Stimulated activated effector memory CD8-positive, alpha-beta T cell treated with anti-CD3 and anti-CD28 coated beads, Interleukin-12 subunit alpha, Interleukin-12 subunit beta, amount 100 ng/mL, for 72 hours (primary cell): ENCODE measurements around the gene MAMDC4.

ENCODE experiments used
- ATAC-seq: fragments of 150-1000 bp; cut with Tn5 transposase; 2 replicates; pipeline ENCODE4 v1.10.0; 2021
- DNase-seq, 2 donors: peaks; one replicate each; pipeline ENCODE4 v3.0.0; 2021 to 2022; ENCODE audit warnings: low spot score in 2 of 2
- H3K27ac Mint-ChIP-seq: one replicate; pipeline ENCODE4 v1.8.0; 2022; ENCODE audit warnings: mild to moderate bottlenecking, mixed read lengths
- H3K36me3 Mint-ChIP-seq: one replicate; pipeline ENCODE4 v1.8.0; 2022; ENCODE audit warnings: mild to moderate bottlenecking, mixed read lengths
- H3K4me1 Mint-ChIP-seq: one replicate; pipeline ENCODE4 v1.8.0; 2022; ENCODE audit warnings: mixed read lengths
- H3K4me3 Mint-ChIP-seq: one replicate; pipeline ENCODE4 v1.8.0; 2022; ENCODE audit warnings: mild to moderate bottlenecking, mixed read lengths
- H3K9me3 Mint-ChIP-seq: one replicate; pipeline ENCODE4 v1.8.0; 2022; ENCODE audit warnings: mixed read lengths

MAMDC4 gene

DNA sequence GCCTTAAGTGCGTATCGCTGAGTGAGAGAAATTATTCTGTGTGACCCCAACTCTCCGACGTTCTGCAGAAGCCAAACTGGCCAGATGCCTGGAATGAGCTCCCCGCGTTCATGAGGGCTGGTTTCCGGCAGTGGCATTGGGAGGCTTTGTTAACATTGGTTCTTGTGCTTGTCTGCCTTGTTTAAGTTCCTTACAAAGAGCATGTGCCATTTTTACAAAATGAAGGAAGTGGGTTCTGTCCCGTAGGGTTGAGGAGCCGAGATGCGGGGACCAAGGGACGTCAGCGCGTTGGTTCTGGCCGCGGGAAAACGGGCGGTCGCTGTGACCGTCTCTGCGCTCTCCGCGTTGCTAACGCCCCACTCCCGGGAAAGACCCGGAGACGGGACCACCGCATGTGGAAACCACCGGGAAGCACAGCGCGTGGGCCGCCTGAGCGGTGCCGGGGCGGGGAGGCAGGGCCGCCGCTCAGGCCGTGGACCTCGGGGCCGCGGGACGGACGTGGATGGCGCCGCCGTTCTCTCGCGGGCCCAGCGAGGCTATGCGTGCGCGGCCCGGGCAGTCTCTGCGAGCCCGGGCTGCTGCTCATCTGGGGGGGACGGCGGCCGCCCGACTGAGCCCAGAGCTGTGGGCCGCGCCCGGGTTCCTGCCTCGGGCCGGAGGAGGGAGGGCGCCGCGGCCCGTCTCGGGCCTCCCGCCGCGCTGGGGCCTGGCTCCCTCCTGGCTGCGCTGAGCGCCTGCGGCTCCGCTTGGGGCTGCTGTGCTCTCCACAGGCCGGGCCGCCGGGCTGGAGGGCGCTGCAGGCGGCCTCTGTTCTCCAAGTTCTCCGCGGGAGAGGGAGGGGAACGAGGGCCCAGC, 30.9 kb upstream of the MAMDC4 start:
- peaks cover 6% of the 10 kb centered on the region for H3K4me1 Mint-ChIP-seq
- H3K9me3 Mint-ChIP-seq: no peaks in the 10 kb centered on the region
- H3K4me3 Mint-ChIP-seq: no peak overlapping the region
- DNase-seq: no peak
- no peak overlapping the region for H3K27ac Mint-ChIP-seq
- ATAC-seq: no peak
- peaks cover 52% of the 10 kb centered on the region for H3K36me3 Mint-ChIP-seq

DNA sequence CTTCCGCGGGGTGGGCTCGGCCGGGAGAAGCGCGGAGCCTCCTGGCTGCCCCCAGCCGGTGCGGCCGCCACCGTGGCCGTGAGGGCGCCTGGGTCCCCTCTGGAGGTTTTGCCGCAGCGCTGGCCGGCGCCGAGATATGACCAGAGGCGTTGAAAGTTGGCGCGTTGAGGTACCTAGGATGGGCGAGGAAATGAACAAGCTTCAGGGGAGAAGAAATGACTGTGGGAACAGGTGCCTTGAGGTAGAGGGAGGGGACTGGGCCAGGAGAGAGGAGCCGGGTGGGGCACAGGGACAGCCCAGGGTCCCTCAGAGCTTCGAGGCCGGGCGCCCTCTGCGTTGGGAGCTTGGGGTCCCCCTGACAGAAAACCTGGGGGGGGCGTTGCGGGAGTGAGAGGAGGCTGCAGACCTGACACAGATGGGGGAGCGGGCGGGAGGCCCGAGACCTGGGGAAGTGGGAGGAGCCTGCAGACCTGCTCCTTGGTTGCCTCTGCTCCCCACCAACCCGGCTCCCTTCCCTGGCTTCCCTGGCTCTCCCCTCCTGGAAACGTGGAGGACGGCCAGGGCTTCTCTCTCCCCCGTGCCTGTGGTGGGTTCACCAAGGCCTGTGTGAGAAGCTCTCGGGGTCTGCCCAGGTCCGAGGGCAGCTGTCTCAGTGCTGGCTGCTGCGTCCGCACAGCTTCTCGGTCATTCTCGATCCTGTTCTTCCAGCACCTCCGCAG, 30.2 kb upstream of the MAMDC4 start:
- Mint-ChIP-seq H3K4me3 (no peak overlapping the region), H3K27ac (no peak overlapping the region), H3K36me3 (peaks cover 47% of the 10 kb centered on the region), H3K9me3 (no peaks in the 10 kb centered on the region), H3K4me1 (peaks cover 6% of the 10 kb centered on the region)
- ATAC-seq (no peak), DNase-seq (no peak)

DNA sequence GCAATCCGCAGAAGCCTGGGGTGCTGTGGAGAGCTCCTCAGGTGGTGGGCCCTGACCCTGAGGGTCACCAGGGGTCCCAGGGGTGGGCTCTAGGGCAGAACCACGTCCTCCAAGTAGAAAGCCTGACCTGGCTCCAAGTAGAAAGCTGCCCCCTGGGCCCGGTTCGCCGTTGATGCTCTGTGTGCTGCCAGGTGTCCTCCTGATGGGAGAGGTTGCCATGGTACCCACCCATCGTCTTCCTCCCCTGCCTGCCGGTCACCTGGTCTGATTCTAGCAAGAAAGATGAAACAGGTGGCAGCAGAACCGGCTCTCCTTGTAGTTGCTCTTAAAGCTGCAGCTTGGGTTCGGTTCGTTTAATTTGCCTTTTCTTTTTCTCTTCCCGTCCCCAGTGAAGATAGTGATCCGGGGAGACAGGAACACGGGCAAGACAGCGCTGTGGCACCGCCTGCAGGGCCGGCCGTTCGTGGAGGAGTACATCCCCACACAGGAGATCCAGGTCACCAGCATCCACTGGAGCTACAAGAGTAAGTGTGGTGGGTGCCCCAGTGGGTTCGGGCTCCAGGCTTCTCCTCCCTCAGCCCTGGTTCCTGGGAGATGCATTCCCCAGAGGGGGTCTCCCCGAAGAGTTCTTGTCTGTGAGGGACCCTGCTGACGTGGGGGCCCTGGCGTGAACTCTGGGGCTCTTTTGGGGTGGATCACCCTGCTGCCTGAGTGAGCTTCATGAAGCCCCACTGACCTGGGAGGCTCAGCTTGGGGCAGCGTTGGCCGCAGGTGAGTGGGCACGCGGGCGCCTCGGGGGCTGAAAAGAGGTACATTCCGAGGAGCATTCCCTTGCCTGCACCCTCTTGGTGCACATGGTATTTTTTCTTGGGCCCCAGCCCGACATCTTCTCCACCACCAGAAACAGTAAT, 28.8 kb upstream of the MAMDC4 start:
- Mint-ChIP-seq H3K36me3 (peaks cover 42% of the 10 kb centered on the region), H3K9me3 (no peaks in the 10 kb centered on the region), H3K27ac (no peak overlapping the region), H3K4me3 (no peak overlapping the region), H3K4me1 (peaks cover 6% of the 10 kb centered on the region)
- DNase-seq (no peak), ATAC-seq (no peak)

DNA sequence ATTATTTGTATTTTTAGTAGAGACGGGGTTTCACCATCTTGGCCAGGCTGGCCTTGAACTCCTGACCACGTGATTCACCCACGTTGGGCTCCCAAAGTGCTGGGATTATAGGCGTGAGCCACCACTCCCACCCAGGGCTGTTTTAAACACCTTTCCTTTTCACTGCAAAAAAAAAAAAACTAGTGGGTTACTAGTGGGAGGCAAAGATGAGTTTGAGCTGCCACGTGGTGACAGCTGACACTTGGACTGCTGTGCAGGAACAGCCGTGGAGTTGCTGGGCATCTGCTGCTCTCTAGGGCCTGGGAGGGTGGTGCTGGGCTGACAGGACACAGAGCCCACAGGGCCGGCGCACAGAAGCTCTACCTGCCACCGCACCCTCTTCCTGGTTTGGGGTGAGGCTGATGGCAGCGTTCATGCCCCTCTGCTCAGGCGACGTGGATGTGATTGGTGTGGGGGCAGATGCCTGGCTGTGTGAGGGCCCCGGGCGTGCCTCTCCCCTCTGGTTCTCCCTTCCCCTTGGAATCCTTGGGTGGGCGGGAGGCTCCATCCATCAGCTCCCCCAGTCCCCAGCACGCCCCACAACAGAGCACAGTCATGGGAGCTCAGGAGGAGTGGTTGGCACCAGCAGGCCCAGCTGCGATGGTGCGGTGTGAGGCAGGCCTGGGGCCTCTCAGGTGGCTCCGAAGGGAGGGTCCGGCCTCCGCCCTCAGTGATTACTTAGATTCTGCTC, 27.5 kb upstream of the MAMDC4 start:
- no peak overlapping the region for H3K4me3 Mint-ChIP-seq
- H3K9me3 Mint-ChIP-seq: no peaks in the 10 kb centered on the region
- ATAC-seq (no peak), DNase-seq (no peak)
- peaks cover 43% of the 10 kb centered on the region for H3K36me3 Mint-ChIP-seq
- no peak overlapping the region for H3K27ac Mint-ChIP-seq
- H3K4me1 Mint-ChIP-seq: peaks cover 6% of the 10 kb centered on the region

DNA sequence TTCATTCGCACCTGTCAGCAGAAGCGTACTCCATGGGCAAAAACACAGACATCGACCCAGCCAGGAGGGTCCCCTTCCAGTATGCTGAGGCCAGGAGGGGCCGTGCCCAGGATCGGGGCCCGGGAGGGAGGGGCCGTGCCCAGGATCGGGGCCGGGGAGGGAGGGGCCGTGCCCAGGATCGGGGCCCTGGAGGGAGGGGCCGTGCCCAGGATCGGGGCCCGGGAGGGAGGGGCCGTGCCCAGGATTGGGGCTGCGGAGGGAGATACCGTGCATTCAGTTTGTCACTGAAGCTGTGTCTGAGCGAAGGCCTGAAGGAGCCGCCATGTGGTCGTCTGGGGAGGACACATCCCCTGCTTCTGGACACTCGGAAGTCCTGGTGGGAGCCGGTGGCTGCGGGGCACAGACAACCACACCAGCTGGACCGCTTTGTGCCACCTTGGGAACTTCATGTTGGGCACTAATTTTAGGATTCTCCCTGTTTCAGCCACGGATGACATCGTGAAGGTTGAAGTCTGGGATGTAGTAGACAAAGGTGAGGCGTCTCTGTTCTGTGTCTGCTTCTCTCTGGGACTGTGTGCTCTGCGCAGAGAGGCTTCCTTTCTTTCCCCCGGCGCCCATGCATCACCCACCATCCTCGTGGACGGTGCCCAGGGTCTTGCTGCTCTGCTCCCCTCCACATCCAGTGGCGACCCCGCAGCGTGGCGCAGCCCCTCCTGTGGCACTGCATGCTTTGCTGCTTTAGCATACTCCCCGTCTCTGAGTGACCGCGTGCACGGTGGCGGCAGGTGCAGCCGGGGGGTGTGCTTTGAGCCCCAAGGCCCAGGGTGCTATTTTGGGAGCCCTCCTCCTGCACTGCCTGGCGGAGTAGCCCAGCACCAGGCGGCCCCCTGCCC, 26.6 kb upstream of the MAMDC4 start:
- H3K4me3 Mint-ChIP-seq: no peak overlapping the region
- H3K36me3 Mint-ChIP-seq: peaks cover 42% of the 10 kb centered on the region
- no peak for DNase-seq
- H3K27ac Mint-ChIP-seq: no peak overlapping the region
- no peak for ATAC-seq
- H3K9me3 Mint-ChIP-seq: no peaks in the 10 kb centered on the region
- H3K4me1 Mint-ChIP-seq: peaks cover 6% of the 10 kb centered on the region

DNA sequence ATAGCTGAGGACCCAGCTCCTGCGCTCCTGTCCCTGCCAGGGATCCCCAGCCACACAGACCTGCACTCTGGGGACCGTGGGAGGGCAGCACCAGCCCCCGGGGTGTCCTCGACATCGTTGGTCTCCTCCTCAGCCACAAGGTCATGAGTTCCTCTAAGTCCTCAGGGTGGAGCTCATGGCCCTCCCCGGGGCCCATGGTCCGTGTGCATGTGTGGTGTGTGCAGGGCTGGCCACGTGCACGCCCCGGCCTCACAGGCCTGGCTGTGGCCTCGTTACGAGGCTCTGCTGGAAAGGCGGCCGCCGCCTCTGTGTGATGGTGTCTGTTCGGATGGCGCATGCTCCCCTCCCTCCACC, 26.0 kb upstream of the MAMDC4 start:
- Mint-ChIP-seq H3K27ac (no peak overlapping the region), H3K36me3 (peaks cover 46% of the 10 kb centered on the region), H3K4me3 (no peak overlapping the region), H3K4me1 (peaks cover under 1% of the 10 kb centered on the region), H3K9me3 (no peaks in the 10 kb centered on the region)
- ATAC-seq (no peak), DNase-seq (no peak)

DNA sequence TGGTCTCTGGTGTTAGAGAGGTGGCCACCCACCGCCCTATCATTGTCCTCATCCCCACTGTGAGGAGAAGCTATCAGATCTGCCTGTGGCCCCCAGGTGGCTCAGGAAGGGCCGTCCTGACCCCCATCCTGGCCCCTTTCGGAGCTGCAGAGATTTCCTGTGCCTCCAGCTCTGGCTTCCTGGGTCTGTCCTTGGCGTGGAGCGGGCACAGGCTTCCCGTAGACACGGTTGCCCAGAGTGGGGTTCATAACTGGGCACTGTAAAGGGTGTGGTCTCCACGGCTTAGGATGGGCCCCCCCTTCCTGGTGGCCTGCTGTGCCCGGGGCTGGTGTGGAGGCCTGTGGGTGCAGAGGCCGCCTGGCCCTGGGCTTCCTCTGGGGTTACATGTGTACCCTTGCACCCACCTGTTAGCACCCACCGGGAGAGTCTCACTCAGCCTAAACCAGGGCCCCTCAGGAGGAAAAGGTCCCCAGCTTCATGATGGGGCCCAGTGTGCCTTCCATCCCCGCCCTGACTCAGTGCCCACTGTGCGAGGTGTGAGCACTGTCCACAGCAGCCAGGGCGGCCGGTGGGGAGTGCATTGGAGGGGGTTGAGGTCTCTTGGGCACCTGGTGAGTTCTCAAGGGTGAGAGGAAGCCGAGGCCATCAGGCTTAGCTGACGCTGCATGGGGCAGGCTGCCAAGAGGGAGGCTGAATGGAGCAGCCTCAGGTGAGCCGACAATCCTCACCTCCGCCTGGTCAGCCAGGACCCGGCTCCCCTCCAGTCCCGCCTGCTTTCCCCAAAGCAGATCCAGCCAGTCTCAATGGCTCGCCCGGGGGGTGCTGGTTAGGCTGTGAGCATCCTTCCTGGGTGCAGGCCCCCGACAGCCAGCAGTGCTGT, 25.2 kb upstream of the MAMDC4 start:
- no peak for ATAC-seq
- no peak overlapping the region for H3K4me3 Mint-ChIP-seq
- no peak for DNase-seq
- H3K36me3 Mint-ChIP-seq: peaks cover 51% of the 10 kb centered on the region
- no peaks in the 10 kb centered on the region for H3K4me1 Mint-ChIP-seq
- no peaks in the 10 kb centered on the region for H3K9me3 Mint-ChIP-seq
- no peak overlapping the region for H3K27ac Mint-ChIP-seq

DNA sequence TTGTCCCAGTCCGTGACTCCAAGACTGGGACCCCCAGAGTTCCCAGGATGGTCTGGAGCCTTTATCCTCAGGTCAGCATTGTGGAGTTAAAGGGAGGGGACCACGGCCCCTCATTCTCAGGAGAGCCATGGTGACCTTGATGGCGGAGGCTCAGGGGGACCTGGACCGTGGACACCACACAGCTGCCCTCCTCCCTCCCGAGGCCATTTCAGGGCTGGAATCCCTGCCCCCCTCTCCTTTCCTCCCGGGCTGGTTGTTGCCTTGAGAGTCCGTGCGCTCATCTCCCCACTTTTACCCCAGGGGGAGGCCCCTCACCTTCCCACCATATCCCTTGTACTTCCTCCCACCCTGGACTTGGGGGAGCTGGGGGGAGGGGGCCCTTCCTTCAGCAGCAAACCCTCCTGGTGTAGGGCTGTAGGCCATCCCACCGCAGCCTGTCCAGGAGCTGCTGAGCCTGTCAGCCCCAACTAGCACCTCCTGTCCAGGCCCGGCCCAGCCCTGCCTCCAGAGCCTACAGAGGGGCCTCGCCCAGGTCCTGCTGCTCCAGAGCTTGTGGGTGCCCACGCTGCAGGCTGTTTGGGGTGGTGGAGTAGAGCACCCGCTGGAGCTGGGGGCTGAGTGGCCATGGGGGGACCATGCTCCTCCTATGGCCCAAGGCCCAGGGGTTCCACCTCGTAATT, 24.2 kb upstream of the MAMDC4 start:
- no peak overlapping the region for H3K27ac Mint-ChIP-seq
- no peak for ATAC-seq
- no peaks in the 10 kb centered on the region for H3K9me3 Mint-ChIP-seq
- no peaks in the 10 kb centered on the region for H3K4me1 Mint-ChIP-seq
- H3K36me3 Mint-ChIP-seq: peaks cover 51% of the 10 kb centered on the region
- no peak for DNase-seq
- no peak overlapping the region for H3K4me3 Mint-ChIP-seq

DNA sequence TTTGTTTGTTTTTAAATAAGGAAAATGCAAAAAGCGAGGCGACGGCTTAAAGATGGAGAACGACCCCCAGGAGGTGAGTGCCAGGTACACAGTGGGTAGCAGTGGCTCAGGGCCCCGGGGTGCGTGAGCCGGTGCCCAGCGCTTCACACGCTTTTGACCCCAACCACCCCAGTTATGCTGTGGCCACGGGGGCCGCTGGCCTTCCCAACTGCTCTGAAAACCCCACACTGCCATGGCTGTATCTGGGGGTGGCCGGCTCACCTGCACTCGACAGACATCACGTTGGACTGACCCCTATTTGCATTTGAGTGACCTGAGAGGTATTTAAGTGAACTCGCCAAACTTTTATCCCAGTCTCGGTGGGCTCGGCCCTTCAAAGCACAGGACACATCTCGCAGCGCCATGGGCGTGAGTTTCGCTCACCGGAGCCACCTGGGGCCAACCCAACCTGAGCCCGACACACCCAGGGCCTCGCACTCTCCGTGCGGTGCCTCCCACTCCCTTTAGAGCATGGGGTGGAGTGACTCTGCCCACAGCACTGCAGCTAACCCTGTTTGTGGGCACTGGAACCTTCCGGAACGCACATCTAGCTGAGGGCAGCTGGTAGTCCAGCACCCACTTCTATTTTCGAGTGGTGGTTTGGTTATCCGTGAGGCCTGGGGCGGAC, 23.5 kb upstream of the MAMDC4 start:
- Mint-ChIP-seq H3K27ac (no peak overlapping the region), H3K9me3 (no peaks in the 10 kb centered on the region), H3K4me3 (no peak overlapping the region), H3K4me1 (no peaks in the 10 kb centered on the region), H3K36me3 (peaks cover 44% of the 10 kb centered on the region)
- ATAC-seq (no peak), DNase-seq (no peak)

DNA sequence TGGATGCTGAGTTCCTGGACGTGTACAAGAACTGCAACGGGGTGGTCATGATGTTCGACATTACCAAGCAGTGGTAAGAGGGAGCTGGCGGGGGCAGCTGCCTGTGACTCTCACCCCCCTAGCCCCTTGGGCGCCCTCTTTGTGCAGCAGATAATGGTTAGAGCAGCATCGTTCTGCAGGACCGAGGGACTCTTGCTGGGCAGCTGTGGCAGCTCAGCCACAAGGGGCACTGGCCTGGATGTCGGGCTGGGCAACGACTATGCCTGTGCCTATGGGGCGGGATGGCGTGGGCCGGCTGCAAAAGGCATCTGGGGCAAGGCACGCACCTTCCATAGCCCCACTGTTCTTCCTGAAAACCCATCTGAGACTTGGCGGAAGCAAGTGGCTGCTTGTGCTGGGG, 22.7 kb upstream of the MAMDC4 start:
- no peak for DNase-seq
- Mint-ChIP-seq H3K27ac (no peak overlapping the region), H3K36me3 (peaks cover 36% of the 10 kb centered on the region), H3K4me3 (no peak overlapping the region), H3K4me1 (no peaks in the 10 kb centered on the region), H3K9me3 (no peaks in the 10 kb centered on the region)
- ATAC-seq: no peak

DNA sequence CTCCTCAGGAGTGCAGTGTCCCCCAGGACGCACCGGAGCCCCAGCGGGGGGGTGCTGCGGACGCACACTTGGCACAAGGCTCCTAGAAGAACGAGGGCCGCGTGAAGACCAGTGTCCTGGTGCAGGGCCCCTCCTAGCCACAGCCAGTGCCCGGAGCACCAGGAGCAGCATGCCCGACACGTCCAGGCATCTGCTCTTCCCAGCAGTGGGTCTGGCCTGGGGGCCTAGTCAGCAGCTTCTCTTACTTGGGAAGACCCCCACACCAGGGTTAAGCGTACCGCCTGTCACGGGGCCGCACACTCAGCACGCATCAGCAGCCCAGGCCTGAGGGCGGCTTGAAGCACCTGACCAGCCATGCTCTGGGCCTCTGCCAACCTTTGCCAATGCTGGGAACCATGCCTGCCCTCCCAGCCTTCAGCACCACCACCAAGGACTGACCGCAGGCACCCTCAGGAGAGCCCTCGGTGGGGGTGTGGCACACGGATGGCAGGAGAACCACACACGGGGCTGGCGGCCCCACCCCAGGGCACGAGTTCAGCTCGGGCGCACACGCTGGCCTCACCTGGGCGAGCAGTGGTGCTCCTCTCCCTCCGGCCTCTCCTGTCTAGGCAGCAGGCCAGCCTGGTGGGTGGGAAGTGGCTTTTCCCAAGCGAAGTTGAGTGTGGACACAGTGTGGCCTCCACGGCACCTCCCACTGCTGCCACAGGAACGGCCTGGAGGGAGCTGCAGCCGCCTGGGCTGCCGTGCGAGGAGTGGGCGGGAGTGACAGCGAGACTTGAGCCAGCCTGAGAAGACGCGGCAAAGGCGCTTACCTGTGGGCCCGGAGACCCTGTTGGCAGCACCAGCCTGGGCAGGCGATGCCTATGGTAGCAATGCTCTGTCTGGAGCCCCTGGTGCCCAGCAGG, 21.9 kb upstream of the MAMDC4 start:
- ATAC-seq: no peak
- peaks cover 30% of the 10 kb centered on the region for H3K36me3 Mint-ChIP-seq
- no peak overlapping the region for H3K4me3 Mint-ChIP-seq
- H3K27ac Mint-ChIP-seq: no peak overlapping the region
- H3K4me1 Mint-ChIP-seq: no peaks in the 10 kb centered on the region
- DNase-seq: no peak
- H3K9me3 Mint-ChIP-seq: no peaks in the 10 kb centered on the region
